Measurements from ENCODE around the gene CDK5RAP3. TPM values are rescaled to one million over a fixed set of nuclear protein-coding genes. Genes with fewer than 3 reads are reported as not detected.

CDK5RAP3 gene
- total and polyA plus RNA-seq, 2 donors (not counting 3 experiments of a cell fraction or from before 2014, with no cell fraction given): 109 to 139 TPM

DNA sequence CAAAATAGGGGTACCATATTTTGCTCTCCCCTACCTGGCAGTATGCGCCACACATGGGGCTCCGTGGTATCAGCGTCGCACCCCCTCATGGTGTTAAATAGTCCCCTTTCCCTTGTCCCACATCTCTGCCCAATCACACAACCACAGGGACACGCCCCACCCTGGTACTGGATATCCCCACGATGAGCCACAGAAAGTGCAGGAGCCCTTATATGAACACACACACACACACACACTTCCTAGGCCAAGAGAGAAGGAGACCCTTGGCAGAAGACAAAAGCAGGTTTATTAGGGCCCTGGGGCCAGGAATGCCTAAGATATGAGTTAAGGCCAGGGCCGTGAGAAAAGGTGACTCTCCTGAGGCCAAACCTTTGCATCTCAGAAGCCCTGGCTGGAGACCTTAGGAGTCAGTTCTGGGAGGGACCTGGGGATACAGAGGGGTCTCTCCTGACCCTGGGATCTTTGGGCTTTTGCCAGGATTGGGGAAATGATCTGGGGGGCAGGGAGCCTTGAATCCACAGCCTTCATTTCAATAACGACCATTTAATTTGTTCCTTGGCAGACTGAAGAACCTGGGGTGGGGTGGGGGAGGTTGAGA is 55.1 kb downstream of the CDK5RAP3 start:
- no peak overlapping the region for H3K9ac ChIP-seq (replicated peaks; ENCODE audit: extremely low read depth, insufficient read depth, low read length)
- ChIA-PET CTCF (interaction anchor here (0.6 to 7.3 kb wide), 40 partner anchors 8 to 927 kb away, joined by 3 to 210 read pairs (median 4); partner anchors contain the start of genes CBX1, CDK5RAP3, HOXB6 and NFE2L1), POLR2A (interaction anchor here (0.6 to 1.3 kb wide), 4 partner anchors 15 to 70 kb away, joined by 3 to 6 read pairs (median 5); partner anchors contain the start of gene NFE2L1)
- H3K4me2 ChIP-seq (ENCODE audit: insufficient read depth, low read length): peak overlapping the region; percentile 53
- H3K27ac ChIP-seq (ENCODE audit: insufficient read depth, low read depth, low read length): no peak overlapping the region
- dilution Hi-C loops (cut with MboI; ENCODE audit: extremely low pct_ligation_motif_present, low sequenced_read_pairs): no loop called here
- TF ChIP-seq GATA2 (IDR thresholded peaks at IDR 0.05; ENCODE audit: insufficient read depth, insufficient read length, low read depth, low read length) (no peak), MYC (IDR thresholded peaks at IDR 0.05; ENCODE audit: low read depth, low read length) (no peak), FOS (IDR thresholded peaks at IDR 0.05; ENCODE audit: borderline replicate concordance, insufficient read depth, low read length) (no peak), POLR2AphosphoS5 (IDR thresholded peaks at IDR 0.05; ENCODE audit: insufficient read depth, low read depth, low read length) (no peak), JUN (IDR thresholded peaks at IDR 0.05; ENCODE audit: borderline replicate concordance, insufficient read depth, insufficient read length, low read depth) (no peak), EZH2 (IDR thresholded peaks at IDR 0.05; ENCODE audit: borderline replicate concordance, low read depth, low read length, severe bottlenecking) (no peak), POLR2A (IDR thresholded peaks at IDR 0.05; ENCODE audit: low read depth, low read length) (no peak)
- TF ChIP-seq, protein P1, sequence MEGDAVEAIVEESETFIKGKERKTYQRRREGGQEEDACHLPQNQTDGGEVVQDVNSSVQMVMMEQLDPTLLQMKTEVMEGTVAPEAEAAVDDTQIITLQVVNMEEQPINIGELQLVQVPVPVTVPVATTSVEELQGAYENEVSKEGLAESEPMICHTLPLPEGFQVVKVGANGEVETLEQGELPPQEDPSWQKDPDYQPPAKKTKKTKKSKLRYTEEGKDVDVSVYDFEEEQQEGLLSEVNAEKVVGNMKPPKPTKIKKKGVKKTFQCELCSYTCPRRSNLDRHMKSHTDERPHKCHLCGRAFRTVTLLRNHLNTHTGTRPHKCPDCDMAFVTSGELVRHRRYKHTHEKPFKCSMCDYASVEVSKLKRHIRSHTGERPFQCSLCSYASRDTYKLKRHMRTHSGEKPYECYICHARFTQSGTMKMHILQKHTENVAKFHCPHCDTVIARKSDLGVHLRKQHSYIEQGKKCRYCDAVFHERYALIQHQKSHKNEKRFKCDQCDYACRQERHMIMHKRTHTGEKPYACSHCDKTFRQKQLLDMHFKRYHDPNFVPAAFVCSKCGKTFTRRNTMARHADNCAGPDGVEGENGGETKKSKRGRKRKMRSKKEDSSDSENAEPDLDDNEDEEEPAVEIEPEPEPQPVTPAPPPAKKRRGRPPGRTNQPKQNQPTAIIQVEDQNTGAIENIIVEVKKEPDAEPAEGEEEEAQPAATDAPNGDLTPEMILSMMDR (IDR thresholded peaks at IDR 0.05; ENCODE audit: extremely low read depth in 1 of 2, insufficient read depth in 1 of 2, low read depth in 1 of 2, low read length in 2 of 2): no peak
- TF ChIP-seq, protein P2, sequence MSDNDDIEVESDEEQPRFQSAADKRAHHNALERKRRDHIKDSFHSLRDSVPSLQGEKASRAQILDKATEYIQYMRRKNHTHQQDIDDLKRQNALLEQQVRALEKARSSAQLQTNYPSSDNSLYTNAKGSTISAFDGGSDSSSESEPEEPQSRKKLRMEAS (IDR thresholded peaks at IDR 0.05; ENCODE audit: insufficient read depth, insufficient read length): no peak
- FAIRE-seq: no peak
- DNase-seq (ENCODE audit: low read depth, low spot score): peak; percentile 12
- intact Hi-C loops (cut with micrococcal nuclease): loop anchor here (1.0 to 10.0 kb wide), 10 partner anchors 22 to 592 kb away; partner anchors contain the start of genes CBX1 and NFE2L1
- no peaks in the 10 kb centered on the region for H3K79me2 ChIP-seq (ENCODE audit: control insufficient read depth, insufficient read depth, low read length)
- no peaks in the 10 kb centered on the region for H3K9me3 ChIP-seq (replicated peaks; ENCODE audit: control insufficient read depth, insufficient read depth, low read length)
- no peak overlapping the region for H2AFZ ChIP-seq (ENCODE audit: low read depth, low read length)
- H3K36me3 ChIP-seq (ENCODE audit: control insufficient read depth in 2 of 2, extremely low read depth in 1 of 2, insufficient read depth in 2 of 2, low read length in 2 of 2): no peaks in the 10 kb centered on the region
- no peak overlapping the region for H3K4me3 ChIP-seq (replicated peaks in 1 of 3; ENCODE audit: insufficient read depth in 1 of 3, low read depth in 1 of 3, low read length in 3 of 3)
- H4K20me1 ChIP-seq (replicated peaks; ENCODE audit: control insufficient read depth, extremely low read depth, insufficient read depth, low read length): no peaks in the 10 kb centered on the region
- H3K27me3 ChIP-seq (ENCODE audit: control insufficient read depth in 2 of 2, insufficient read depth in 2 of 2, low read length in 2 of 2): no peaks in the 10 kb centered on the region
- H3K4me1 ChIP-seq (ENCODE audit: control insufficient read depth, extremely low read depth, insufficient read depth, low read length): peaks cover 26% of the 10 kb centered on the region
- H3K9me1 ChIP-seq (replicated peaks; ENCODE audit: control insufficient read depth, extremely low read depth, insufficient read depth, low read length): no peaks in the 10 kb centered on the region
- no TSS peak for BruUV-seq (replicated peaks)
